NCI-H146 (cell line): ENCODE data around the gene GAB1.

Experiments used
- DNase-seq: peaks from one replicate; lab custom pipeline; 2025; lab: John Stamatoyannopoulos, UW

The GAB1 gene

DNA sequence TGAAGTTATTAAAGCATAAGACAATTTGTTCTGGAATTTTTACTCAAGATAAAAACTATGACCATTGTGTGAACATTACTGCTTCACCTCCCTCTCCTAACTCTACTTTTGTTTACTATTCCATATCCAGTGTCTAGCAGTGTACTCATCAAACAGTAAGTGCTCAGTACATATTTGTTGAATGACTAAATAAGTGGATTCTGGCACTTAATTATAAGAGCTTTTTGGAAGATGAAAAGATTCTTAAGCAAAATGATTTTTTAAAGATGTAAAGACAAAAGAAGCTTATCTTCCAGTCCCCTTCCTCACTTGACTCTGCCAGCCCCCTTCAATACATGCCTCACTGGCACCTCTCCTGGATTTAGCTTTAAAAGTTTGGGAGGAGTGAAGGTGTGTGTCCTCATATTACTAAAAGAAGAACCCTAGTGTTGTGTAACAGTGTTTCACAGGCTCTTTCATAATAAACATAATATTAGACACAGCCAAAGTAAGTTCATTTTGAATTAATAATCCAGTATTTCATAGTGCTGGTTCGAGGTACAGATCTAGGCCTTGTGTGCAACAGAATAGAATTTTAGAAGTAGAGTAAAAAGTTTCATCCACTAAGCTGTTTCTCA is 53.0 kb downstream of the GAB1 start:
- DNase-seq: no peak

- DNase-seq: no peak
Measured at GRCh38 chr4:143390764-143391163, 54.1 kb downstream of the GAB1 start.

GRCh38 chr4:143391261-143391660 is 54.6 kb downstream of the GAB1 start:
- no peak for DNase-seq

DNA sequence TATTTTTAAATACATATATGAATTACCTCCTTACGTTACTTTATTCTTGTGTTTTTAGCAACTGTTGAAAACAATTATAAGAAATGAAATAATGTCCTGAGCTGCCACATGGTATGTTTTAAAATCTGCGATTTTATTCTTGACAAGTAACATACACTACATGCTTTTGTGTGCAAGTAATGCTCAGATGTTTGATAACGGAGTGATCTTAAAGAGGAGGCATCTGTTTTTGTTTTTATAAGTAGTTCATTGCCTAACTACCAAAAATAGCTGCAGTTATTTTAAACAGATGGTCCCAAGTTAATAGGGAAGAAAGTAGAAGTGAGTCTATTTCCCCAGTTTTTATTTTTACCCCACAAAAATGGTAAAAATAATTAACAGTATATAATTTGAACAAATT is 55.2 kb downstream of the GAB1 start:
- no peak for DNase-seq

GRCh38 chr4:143393195-143393594 is 56.5 kb downstream of the GAB1 start:
- no peak for DNase-seq

GRCh38 chr4:143394739-143395453 is 58.2 kb downstream of the GAB1 start:
- DNase-seq: no peak

GRCh38 chr4:143396695-143397094 is 60.0 kb downstream of the GAB1 start:
- DNase-seq: no peak

- no peak for DNase-seq
Measured at GRCh38 chr4:143397335-143397734, 60.7 kb downstream of the GAB1 start.

GRCh38 chr4:143397887-143398286 is 61.2 kb downstream of the GAB1 start:
- DNase-seq: no peak

GRCh38 chr4:143399113-143399949 is 62.7 kb downstream of the GAB1 start:
- peak; percentile 6 for DNase-seq

GRCh38 chr4:143400082-143400481 is 63.4 kb downstream of the GAB1 start:
- no peak for DNase-seq

DNA sequence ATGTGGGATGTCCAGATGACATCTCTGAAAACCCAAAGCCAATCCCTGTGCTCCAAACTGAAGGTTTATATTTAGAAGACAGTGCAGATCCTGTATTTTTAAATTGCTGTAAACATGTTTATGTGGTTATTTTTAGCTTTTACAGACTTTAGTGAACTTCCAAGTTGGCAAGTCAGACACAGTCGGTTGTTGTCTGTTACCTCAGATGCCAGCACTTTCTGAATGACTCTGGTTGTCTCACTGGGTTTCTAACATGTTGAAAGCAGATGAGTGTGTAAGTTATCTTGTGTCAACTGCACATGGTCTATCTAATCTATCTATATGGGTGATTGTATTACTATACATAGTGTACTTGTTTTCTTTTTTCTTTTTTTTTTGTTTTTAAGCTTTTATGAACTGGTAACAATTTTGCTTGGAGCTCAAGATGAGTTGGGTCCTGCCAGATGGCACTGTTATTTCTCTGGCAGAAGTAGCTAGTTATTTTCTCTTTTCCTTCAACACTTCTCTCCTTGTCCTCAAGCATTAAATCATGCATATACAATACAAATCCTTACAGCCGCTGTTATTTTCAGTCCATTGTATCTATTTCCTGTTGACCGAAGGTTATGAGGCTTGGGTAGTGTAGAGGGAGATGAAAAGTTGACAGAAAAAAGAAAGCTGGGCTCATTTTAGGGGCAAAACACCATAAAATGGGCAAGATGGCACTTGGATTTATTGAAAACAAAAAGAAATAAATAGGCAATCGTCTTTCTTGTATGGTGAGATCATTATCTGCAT is 66.3 kb downstream of the GAB1 start:
- no peak for DNase-seq

GRCh38 chr4:143403553-143403820 is 66.8 kb downstream of the GAB1 start:
- no peak for DNase-seq

DNA sequence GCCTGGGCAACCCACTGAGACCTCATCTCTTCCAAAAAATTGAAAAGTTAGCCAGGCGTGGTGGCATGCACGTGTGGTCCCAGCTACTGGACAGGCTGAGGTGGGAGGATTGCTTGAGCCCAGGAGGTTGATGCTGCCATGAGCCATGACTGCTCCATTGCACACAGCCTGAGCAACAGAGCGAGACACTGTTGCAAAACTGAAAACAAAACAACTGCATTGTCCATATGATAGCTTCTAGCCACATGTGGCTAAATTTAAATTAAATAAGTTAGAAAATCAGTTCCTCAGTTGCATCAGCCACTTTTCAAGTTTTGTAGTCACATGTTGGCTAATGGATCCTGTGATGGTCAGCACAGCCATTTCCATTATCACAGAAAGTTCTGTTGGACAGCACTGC is 67.9 kb downstream of the GAB1 start:
- DNase-seq: no peak

GRCh38 chr4:143405075-143405730 is 68.5 kb downstream of the GAB1 start:
- DNase-seq: no peak

GRCh38 chr4:143406523-143406922 is 69.8 kb downstream of the GAB1 start:
- no peak for DNase-seq

GRCh38 chr4:143407474-143407873 is 70.8 kb downstream of the GAB1 start:
- DNase-seq: no peak

DNA sequence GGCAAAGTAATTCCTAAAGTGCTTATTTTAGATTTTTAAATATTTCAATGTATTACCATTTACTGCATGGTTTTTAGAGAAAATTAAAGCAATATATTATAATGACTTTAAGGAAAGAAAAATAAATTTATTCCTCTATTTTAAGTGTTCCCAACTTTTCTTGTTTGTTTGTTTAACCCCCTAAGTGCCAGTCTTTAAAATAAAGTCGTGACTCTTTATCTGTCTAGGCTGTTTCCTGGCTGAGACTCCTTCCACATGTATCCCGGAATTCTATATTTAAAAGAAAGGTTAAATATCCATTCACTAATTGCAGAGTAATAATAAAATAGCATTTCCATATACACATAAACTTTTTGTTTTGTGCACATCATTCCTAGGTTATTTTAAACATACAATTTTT is 71.2 kb downstream of the GAB1 start:
- DNase-seq: no peak

DNA sequence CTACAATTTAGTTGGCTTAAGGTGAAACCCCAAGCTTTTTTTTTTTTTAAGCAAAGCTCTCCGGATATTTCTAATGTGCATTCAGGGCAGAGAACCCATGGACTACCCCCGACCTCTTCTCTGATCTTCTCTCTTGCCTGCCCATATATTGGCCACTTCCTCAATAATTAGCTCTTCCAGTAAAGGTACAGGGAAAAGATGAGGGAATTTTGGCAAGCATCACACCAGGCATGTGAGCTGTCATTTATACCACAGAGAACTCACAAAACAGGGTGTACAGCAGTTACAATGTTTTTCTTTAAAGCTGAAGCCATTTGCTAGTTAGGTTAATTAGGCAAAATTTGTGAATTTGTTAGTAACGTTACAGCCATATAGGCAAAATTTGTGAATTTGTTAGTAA is 73.3 kb downstream of the GAB1 start:
- no peak for DNase-seq

- no peak for DNase-seq
Measured at GRCh38 chr4:143411527-143412419, 75.1 kb downstream of the GAB1 start.

DNA sequence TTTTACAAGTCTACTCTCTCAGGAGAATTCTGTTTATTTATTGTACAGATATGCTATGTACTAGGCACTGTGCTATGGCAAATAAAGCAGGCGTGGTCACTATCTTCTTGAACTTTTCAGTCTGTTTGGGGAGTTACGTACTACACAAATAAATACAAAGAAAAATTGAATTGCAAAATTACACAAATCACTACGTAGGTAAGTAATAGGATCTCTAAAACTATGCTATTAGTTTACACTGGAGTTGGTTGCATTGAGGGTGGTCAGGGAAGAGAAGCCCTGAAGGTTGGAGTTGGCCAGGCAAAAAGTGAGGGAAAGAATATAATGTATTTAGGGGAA is 75.7 kb downstream of the GAB1 start:
- no peak for DNase-seq
